ENCODE measurements around the gene COLQ. TPM values are rescaled to one million over a fixed set of nuclear protein-coding genes. Genes with fewer than 3 reads are reported as not detected.

COLQ gene
- total RNA-seq, 1 donor from 2014 or later = 10.0 TPM

- TF ChIP-seq CTCF (IDR thresholded peaks at IDR 0.05; ENCODE audit: unreplicated experiment) = no peak
- Mint-ChIP-seq H3K27ac (no peak overlapping the region), H3K4me1 (no peaks in the 10 kb centered on the region), H3K36me3 (peaks cover 4% of the 10 kb centered on the region), H3K27me3 (ENCODE audit: low read depth) (peaks cover 2% of the 10 kb centered on the region), H3K4me3 (no peak overlapping the region), H3K9me3 (no peaks in the 10 kb centered on the region)
- no peak for DNase-seq (ENCODE audit: low spot score in 2 of 2, unreplicated experiment in 2 of 2)
Measured at GRCh38 chr3:15403965-15404364, 117.5 kb downstream of the COLQ start.

GRCh38 chr3:15403495-15403894, 118.0 kb downstream of the COLQ start:
- Mint-ChIP-seq H3K4me1 (no peaks in the 10 kb centered on the region), H3K27ac (no peak overlapping the region), H3K27me3 (ENCODE audit: low read depth) (peaks cover 2% of the 10 kb centered on the region), H3K9me3 (no peaks in the 10 kb centered on the region), H3K4me3 (no peak overlapping the region), H3K36me3 (peaks cover 4% of the 10 kb centered on the region)
- no peak for DNase-seq (ENCODE audit: low spot score in 2 of 2, unreplicated experiment in 2 of 2)
- no peak for TF ChIP-seq CTCF (IDR thresholded peaks at IDR 0.05; ENCODE audit: unreplicated experiment)

GRCh38 chr3:15401936-15402335, 119.6 kb downstream of the COLQ start:
- no peak overlapping the region for H3K4me3 Mint-ChIP-seq
- no peaks in the 10 kb centered on the region for H3K4me1 Mint-ChIP-seq
- DNase-seq (ENCODE audit: low spot score in 2 of 2, unreplicated experiment in 2 of 2) = no peak
- TF ChIP-seq CTCF (IDR thresholded peaks at IDR 0.05; ENCODE audit: unreplicated experiment) = no peak
- no peaks in the 10 kb centered on the region for H3K36me3 Mint-ChIP-seq
- peaks cover 5% of the 10 kb centered on the region for H3K9me3 Mint-ChIP-seq
- H3K27ac Mint-ChIP-seq = no peak overlapping the region
- peaks cover 2% of the 10 kb centered on the region for H3K27me3 Mint-ChIP-seq (ENCODE audit: low read depth)

Small RNA genes within 50 kb of the gene (microRNA-seq; reads per million reads assigned to microRNA genes)
- gene MIR4270 = not detected

Other genes starting within 250 kb of the COLQ start
- 78.7 to 88.6 TPM (median 80.5 TPM) in 3 replicates for gene SH3BP5, start 189.1 kb downstream of the COLQ start, total RNA-seq
- gene METTL6, start 94.2 kb downstream of the COLQ start, total RNA-seq = 23.5 to 26.7 TPM (median 25.8 TPM) in 3 replicates
- gene EAF1, start 94.1 kb downstream of the COLQ start, total RNA-seq = 15.8 to 17.1 TPM (median 16.3 TPM) in 3 replicates
- 25.1 to 25.4 TPM (median 25.3 TPM) in 3 replicates for gene HACL1, start 79.9 kb upstream of the COLQ start, total RNA-seq
- 10.7 to 12.5 TPM (median 12.3 TPM) in 3 replicates for gene BTD, start 80.0 kb upstream of the COLQ start, total RNA-seq

Measured in mesothelial cell of epicardium (in vitro differentiated cells).